H9 (cell line): ENCODE measurements around the gene PDE7B. TPM values are rescaled to one million over a fixed set of nuclear protein-coding genes. Genes with fewer than 3 reads are reported as not detected.

Experiments
- DNase-seq: peaks from one replicate; pipeline ENCODE4 v3.0.0-alpha.2; 2017
- H2AFZ ChIP-seq: one replicate; pipeline ENCODE4 v1.6.1; 2013; ENCODE audit warnings: mild to moderate bottlenecking, low read length, control low read depth, moderate library complexity
- H2AK5ac ChIP-seq: 2 replicates; pipeline ENCODE4 v1.6.1; 2013; ENCODE audit warnings: low read length, control low read depth, mixed read lengths; ENCODE audit not compliant: insufficient read length
- H2BK120ac ChIP-seq: one replicate; pipeline ENCODE4 v1.6.1; 2013; ENCODE audit warnings: low read depth, mild to moderate bottlenecking, low read length, control low read depth, inconsistent platforms; ENCODE audit not compliant: poor library complexity, severe bottlenecking
- H2BK12ac ChIP-seq: 2 replicates; pipeline ENCODE4 v1.6.1; 2013; ENCODE audit warnings: low read length, control low read depth, mixed read lengths, low read depth; ENCODE audit not compliant: insufficient read length
- H2BK15ac ChIP-seq: 2 replicates; pipeline ENCODE4 v1.6.1; 2013; ENCODE audit warnings: low read depth, low read length, control low read depth
- H2BK20ac ChIP-seq: one replicate; pipeline ENCODE4 v1.6.1; 2013; ENCODE audit warnings: low read depth, mild to moderate bottlenecking, low read length, control low read depth, inconsistent platforms; ENCODE audit not compliant: poor library complexity, severe bottlenecking
- H2BK5ac ChIP-seq: 2 replicates; pipeline ENCODE4 v1.6.1; 2013; ENCODE audit warnings: low read length, control low read depth, mixed read lengths; ENCODE audit not compliant: insufficient read length
- H3K14ac ChIP-seq: 2 replicates; pipeline ENCODE4 v1.6.1; 2013; ENCODE audit warnings: low read length, control low read depth; ENCODE audit not compliant: insufficient read depth
- H3K18ac ChIP-seq: 2 replicates; pipeline ENCODE4 v1.6.1; 2013; ENCODE audit warnings: low read depth, mild to moderate bottlenecking, mixed read lengths, low read length, control low read depth; ENCODE audit not compliant: insufficient read length
- H3K23ac ChIP-seq: 2 replicates; pipeline ENCODE4 v1.6.1; 2013; ENCODE audit warnings: low read length, control low read depth, mixed read lengths, low read depth; ENCODE audit not compliant: insufficient read length
- H3K23me2 ChIP-seq: 2 replicates; pipeline ENCODE4 v1.6.1; 2013; ENCODE audit warnings: low read depth, mild to moderate bottlenecking, mixed read lengths, low read length, control low read depth; ENCODE audit not compliant: insufficient read length, poor library complexity, severe bottlenecking
- H3K27ac ChIP-seq: 2 replicates; pipeline ENCODE4 v1.5.1; 2013; ENCODE audit warnings: low read length, control low read depth, mixed read lengths, low read depth; ENCODE audit not compliant: insufficient read length
- H3K27me3 ChIP-seq: 2 replicates; pipeline ENCODE4 v1.6.1; 2013; ENCODE audit warnings: low read length, control low read depth, inconsistent platforms; ENCODE audit not compliant: insufficient read depth
- H3K4ac ChIP-seq: 2 replicates; pipeline ENCODE4 v1.6.1; 2013; ENCODE audit warnings: low read depth, mild to moderate bottlenecking, control low read depth, inconsistent platforms, low read length, moderate library complexity
- H3K4me1 ChIP-seq: 2 replicates; pipeline ENCODE4 v1.6.1; 2013; ENCODE audit warnings: low read length, control low read depth, inconsistent platforms; ENCODE audit not compliant: insufficient read depth
- H3K4me2 ChIP-seq: 2 replicates; pipeline ENCODE4 v1.6.1; 2013; ENCODE audit warnings: low read length, control low read depth, mixed read lengths; ENCODE audit not compliant: insufficient read length, insufficient read depth
- H3K56ac ChIP-seq: 2 replicates; pipeline ENCODE4 v1.6.1; 2013; ENCODE audit warnings: low read depth, mild to moderate bottlenecking, mixed read lengths, low read length, control low read depth; ENCODE audit not compliant: insufficient read length
- H3K79me1 ChIP-seq: 2 replicates; pipeline ENCODE4 v1.6.1; 2013; ENCODE audit warnings: low read depth, mild to moderate bottlenecking, moderate library complexity, low read length, control low read depth, inconsistent platforms; ENCODE audit not compliant: insufficient read depth, poor library complexity, severe bottlenecking
- H3K79me2 ChIP-seq: 2 replicates; pipeline ENCODE4 v1.6.1; 2013; ENCODE audit warnings: low read length, control low read depth, inconsistent platforms; ENCODE audit not compliant: insufficient read depth
- H3K9ac ChIP-seq: 2 replicates; pipeline ENCODE4 v1.6.1; 2013; ENCODE audit warnings: low read length, control low read depth, mixed read lengths; ENCODE audit not compliant: insufficient read length; ENCODE audit errors: extremely low read depth
- H3K9me3 ChIP-seq: one replicate; pipeline ENCODE4 v1.6.1; 2013; ENCODE audit warnings: low read depth, low read length, inconsistent platforms; ENCODE audit not compliant: control insufficient read depth
- H3T11ph ChIP-seq: one replicate; pipeline ENCODE4 v1.6.1; 2013; ENCODE audit warnings: mild to moderate bottlenecking, low read length, control low read depth, inconsistent platforms
- H4K20me1 ChIP-seq: one replicate; pipeline ENCODE4 v1.6.1; 2013; ENCODE audit not compliant: control insufficient read depth, insufficient read length, insufficient read depth
- H4K5ac ChIP-seq: 2 replicates; pipeline ENCODE4 v1.6.1; 2013; ENCODE audit warnings: low read depth, mild to moderate bottlenecking, mixed read lengths, low read length, control low read depth; ENCODE audit not compliant: insufficient read length
- H4K8ac ChIP-seq: replicated peaks from 2 replicates; pipeline ENCODE4 v1.6.1; 2013; ENCODE audit warnings: low read length, control low read depth, mixed read lengths, low read depth; ENCODE audit not compliant: insufficient read length
- H4K91ac ChIP-seq: 2 replicates; pipeline ENCODE4 v1.6.1; 2013; ENCODE audit warnings: low read depth, mild to moderate bottlenecking, moderate library complexity, mixed read lengths, low read length, control low read depth; ENCODE audit not compliant: insufficient read length
- H3K27ac Mint-ChIP-seq, 3 experiments: 2 replicates in 2 of 3; 3 replicates in 1 of 3; pipeline ENCODE4 v1.8.0; 2020 to 2021; ENCODE audit warnings: mixed read lengths in 3 of 3, mild to moderate bottlenecking in 1 of 3, moderate library complexity in 1 of 3
- H3K27me3 Mint-ChIP-seq: 2 replicates; pipeline ENCODE4 v1.8.0; 2021; ENCODE audit warnings: low read depth, mild to moderate bottlenecking, moderate library complexity, mixed read lengths
- H3K36me3 Mint-ChIP-seq, 3 experiments: 2 replicates in 2 of 3; 3 replicates in 1 of 3; pipeline ENCODE4 v1.8.0; 2020 to 2021; ENCODE audit warnings: low read depth in 3 of 3, mixed read lengths in 3 of 3; ENCODE audit not compliant: insufficient read depth in 1 of 3
- H3K4me1 Mint-ChIP-seq, 2 experiments: 2 replicates each; pipeline ENCODE4 v1.8.0; 2020; ENCODE audit warnings: mixed read lengths in 2 of 2
- H3K4me3 Mint-ChIP-seq, 2 experiments: 2 replicates in 1 of 2; 3 replicates in 1 of 2; pipeline ENCODE4 v1.8.0; 2020 to 2021; ENCODE audit warnings: mild to moderate bottlenecking in 2 of 2, mixed read lengths in 2 of 2, moderate library complexity in 1 of 2
- H3K9me3 Mint-ChIP-seq, 2 experiments: 2 replicates in 1 of 2; 3 replicates in 1 of 2; pipeline ENCODE4 v1.8.0; 2020; ENCODE audit warnings: mild to moderate bottlenecking in 2 of 2, mixed read lengths in 2 of 2, moderate library complexity in 1 of 2
- CTCF ChIP-seq: fragments of 200-600 bp; sonication (generic); conservative IDR thresholded peaks from 3 replicates; pipeline ENCODE4 v1.8.0; 2021; ENCODE audit warnings: antibody characterized with exemption, mild to moderate bottlenecking
- WGBS: extraction: QIAGEN DNeasy Blood & Tissue Kit; methylation state at CpG from one replicate; pipeline ENCODE4 v1.1.7; 2013; ENCODE audit warnings: missing lambda C conversion rate, low lambda C conversion rate, mixed read lengths; ENCODE audit not compliant: insufficient read length; ENCODE audit errors: extremely low coverage; 5-methylcytosine and 5-hydroxymethylcytosine counted together
- total RNA-seq: library from RNA; stranded (reverse); gene quantifications from 2 replicates; pipeline ENCODE4 v1.2.1, GENCODE V29; 2021

PDE7B gene
- total RNA-seq, 1 experiment from 2014 or later, result not detected

- TF ChIP-seq CTCF, result no peak
- Histone ChIP-seq H3K14ac (no peak overlapping the region), H2BK15ac (no peak overlapping the region), H2AK5ac (no peak overlapping the region), H2BK5ac (no peak overlapping the region), H3K9ac (no peak overlapping the region), H3K4me1 (no peaks in the 10 kb centered on the region), H4K91ac (no peak overlapping the region), H3K27ac (no peak overlapping the region), H3K4me2 (no peak overlapping the region), H3T11ph (no peak overlapping the region), H3K18ac (no peak overlapping the region), H4K8ac (no peak overlapping the region), H3K79me1 (no peaks in the 10 kb centered on the region), H3K56ac (no peak overlapping the region), H3K4ac (no peak overlapping the region), H3K23me2 (no peaks in the 10 kb centered on the region), H2BK120ac (no peak overlapping the region), H4K20me1 (no peaks in the 10 kb centered on the region), H2AFZ (no peak overlapping the region), H4K5ac (no peak overlapping the region), H3K9me3 (no peaks in the 10 kb centered on the region), H3K79me2 (no peaks in the 10 kb centered on the region), H2BK12ac (no peak overlapping the region), H3K23ac (no peak overlapping the region), H2BK20ac (no peak overlapping the region), H3K27me3 (no peaks in the 10 kb centered on the region)
- H3K27me3 Mint-ChIP-seq, result no peaks in the 10 kb centered on the region; the same call in 1 of the 2 replicates
- H3K27ac Mint-ChIP-seq, result no peak overlapping the region
- H3K4me3 Mint-ChIP-seq, result no peak overlapping the region
- H3K9me3 Mint-ChIP-seq, result no peaks in the 10 kb centered on the region
- no peak for DNase-seq
- no peaks in the 10 kb centered on the region for H3K36me3 Mint-ChIP-seq
- peaks cover 4 to 6% of the 10 kb centered on the region in 2 experiments; a peak in 2 of 4 replicates for H3K4me1 Mint-ChIP-seq
- WGBS, result no CpG with 5 or more reads among the region's 1 CpG
Observed at GRCh38 chr6:136115941-136116340, 264.4 kb downstream of the PDE7B start.
